HG02973 (cell line): ENCODE data around the gene SLC50A1.

ENCODE experiments used
- ATAC-seq: cut with Tn5 transposase; IDR thresholded peaks from one replicate; pipeline ENCODE4 v1.9.1; 2021; ENCODE audit warnings: moderate library complexity; ENCODE audit not compliant: unreplicated experiment

SLC50A1 gene

GRCh38 chr1:155182052-155182550, 46.4 kb downstream of the SLC50A1 start:
- no peak for ATAC-seq

- no peak for ATAC-seq
These were observed 48.1 kb downstream of the SLC50A1 start for GRCh38 chr1:155183775-155184221.

GRCh38 chr1:155184351-155184811, 48.7 kb downstream of the SLC50A1 start:
- no peak for ATAC-seq

- peak; percentile 79 for ATAC-seq
These were observed 49.5 kb downstream of the SLC50A1 start for GRCh38 chr1:155184835-155185782.

GRCh38 chr1:155185783-155186066, 50.1 kb downstream of the SLC50A1 start:
- peak; percentile 20 for ATAC-seq

GRCh38 chr1:155186067-155186793, 50.6 kb downstream of the SLC50A1 start:
- no peak for ATAC-seq

GRCh38 chr1:155186794-155187455, 51.3 kb downstream of the SLC50A1 start:
- ATAC-seq: no peak

GRCh38 chr1:155187456-155187891, 51.8 kb downstream of the SLC50A1 start:
- ATAC-seq: no peak

- ATAC-seq: no peak
These were observed 52.6 kb downstream of the SLC50A1 start for GRCh38 chr1:155188268-155188667.
